Esophagus (tissue), 2 donors: Measurements from ENCODE around the gene MYL5. TPM values are rescaled to one million over a fixed set of nuclear protein-coding genes. Genes with fewer than 3 reads are reported as not detected.

Experiments
- H3K27ac ChIP-seq, 2 donors: one replicate each; pipeline ENCODE4 v1.5.1; 2013; ENCODE audit warnings: low read depth in 2 of 2, mild to moderate bottlenecking in 2 of 2, inconsistent platforms in 1 of 2, low read length in 1 of 2, moderate library complexity in 1 of 2
- H3K27me3 ChIP-seq, 2 donors: one replicate each; pipeline ENCODE4 v1.6.1; 2013; ENCODE audit warnings: low read length in 2 of 2, control low read depth in 1 of 2, mild to moderate bottlenecking in 1 of 2; ENCODE audit not compliant: insufficient read depth in 2 of 2, control insufficient read depth in 1 of 2
- H3K36me3 ChIP-seq, 2 donors: one replicate each; pipeline ENCODE4 v1.6.1; 2013; ENCODE audit warnings: low read length in 1 of 2; ENCODE audit not compliant: control insufficient read depth in 2 of 2, insufficient read depth in 2 of 2
- H3K4me1 ChIP-seq, 2 donors: one replicate each; pipeline ENCODE4 v1.6.1; 2013; ENCODE audit warnings: low read length in 1 of 2; ENCODE audit not compliant: control insufficient read depth in 2 of 2, insufficient read depth in 2 of 2
- H3K4me3 ChIP-seq, 2 donors: one replicate each; pipeline ENCODE4 v1.5.1; 2013; ENCODE audit warnings: low read length in 2 of 2, mild to moderate bottlenecking in 2 of 2, low read depth in 1 of 2, moderate library complexity in 1 of 2
- H3K9me3 ChIP-seq, 2 donors: one replicate each; pipeline ENCODE4 v1.6.1; 2013; ENCODE audit warnings: mild to moderate bottlenecking in 2 of 2, low read depth in 1 of 2, low read length in 1 of 2, moderate library complexity in 1 of 2; ENCODE audit not compliant: control insufficient read depth in 2 of 2, insufficient read depth in 1 of 2
- WGBS, 2 donors: extraction: QIAGEN DNeasy Blood & Tissue Kit; methylation state at CpG; one replicate each; pipeline ENCODE4 v1.1.7; 2013; 5-methylcytosine and 5-hydroxymethylcytosine counted together
- polyA plus RNA-seq, 2 donors: library from polyadenylated mRNA; stranded (reverse); fragments of 200-250 nt; gene quantifications; one replicate each; pipeline ENCODE4 v1.2.3, GENCODE V29; 2013
- donor health status: healthy with polysubstance abuse.
- donor health status: Bipolar disorder and iron deficiency.

The MYL5 gene
- polyA plus RNA-seq, 2 donors: 17.9 to 22.4 TPM

DNA sequence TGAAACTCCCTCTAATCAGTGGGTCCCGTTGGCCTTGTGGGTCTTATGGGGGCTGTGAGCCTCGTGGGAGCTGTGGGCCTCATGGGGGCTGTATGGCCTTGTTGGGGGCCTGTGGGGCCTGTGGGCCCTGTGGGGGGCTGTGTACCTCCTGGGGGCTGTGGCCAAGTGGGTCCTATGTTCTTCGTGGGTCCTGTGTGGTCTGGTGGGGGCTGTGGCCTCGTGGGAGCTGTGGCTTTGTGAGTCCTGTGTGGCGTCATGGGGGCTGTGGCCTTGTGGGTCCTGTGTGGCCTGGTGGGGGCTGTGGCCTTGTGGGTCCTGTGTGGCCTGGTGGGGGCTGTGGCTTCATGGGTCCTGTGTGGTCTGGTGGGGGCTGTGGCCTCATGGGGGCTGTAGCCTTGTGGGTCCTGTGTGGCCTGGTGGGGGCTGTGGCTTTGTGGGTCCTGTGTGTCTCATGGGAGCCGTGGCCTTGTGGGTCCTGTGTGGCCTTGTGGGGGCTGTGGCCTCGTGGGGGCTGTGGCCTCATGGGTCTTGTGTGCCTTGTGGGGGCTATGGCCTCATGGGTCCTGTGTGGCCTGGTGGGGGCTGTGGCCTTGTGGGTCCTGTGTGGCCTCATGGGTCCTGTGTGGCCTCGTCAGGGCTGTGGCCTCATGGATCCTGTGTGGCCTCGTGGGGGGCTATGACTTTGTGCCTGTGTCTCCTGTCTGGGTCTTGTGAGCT, 38.7 kb downstream of the MYL5 start:
- no peak overlapping the region for H3K27ac ChIP-seq
- no peak overlapping the region for H3K4me3 ChIP-seq
- no peaks in the 10 kb centered on the region for H3K27me3 ChIP-seq
- WGBS, 2 donors: 86 to 89% methylated on average over 9 of the region's 9 CpGs
- peaks cover 6% of the 10 kb centered on the region in 2 donors for H3K4me1 ChIP-seq
- peaks cover 0 to 17% of the 10 kb centered on the region in 2 donors for H3K36me3 ChIP-seq
- no peaks in the 10 kb centered on the region for H3K9me3 ChIP-seq

DNA sequence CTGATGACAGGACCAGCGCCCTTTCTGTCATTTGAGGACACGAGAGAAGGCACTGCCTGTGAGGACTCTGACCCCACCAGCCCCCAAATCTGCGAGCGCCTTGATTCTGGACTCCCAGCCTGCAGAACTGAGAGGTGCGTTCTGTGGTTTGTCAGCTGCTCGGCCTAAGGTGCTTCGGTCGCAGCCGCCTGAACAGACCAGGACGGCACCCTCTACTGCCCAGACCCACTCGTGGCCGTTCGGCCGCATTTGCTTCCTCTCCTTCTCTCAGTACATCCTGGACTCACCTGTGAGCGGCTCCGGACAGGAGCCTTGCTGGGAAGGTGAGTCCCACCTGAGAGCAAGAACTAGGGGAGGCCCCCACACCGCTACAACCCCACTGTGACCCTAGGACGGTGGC, 39.7 kb downstream of the MYL5 start:
- peaks cover 3 to 4% of the 10 kb centered on the region in 2 donors for H3K4me1 ChIP-seq
- H3K27ac ChIP-seq: no peak overlapping the region
- WGBS, 2 donors: 91 to 96% methylated on average over 18 of the region's 18 CpGs
- H3K4me3 ChIP-seq: no peak overlapping the region
- H3K9me3 ChIP-seq: no peaks in the 10 kb centered on the region
- H3K27me3 ChIP-seq: no peaks in the 10 kb centered on the region
- H3K36me3 ChIP-seq: peaks cover 0 to 17% of the 10 kb centered on the region in 2 donors

- no peaks in the 10 kb centered on the region for H3K27me3 ChIP-seq
- H3K36me3 ChIP-seq: peaks cover 0 to 25% of the 10 kb centered on the region in 2 donors
- peaks cover 0 to under 1% of the 10 kb centered on the region in 2 donors for H3K9me3 ChIP-seq
- no peak overlapping the region for H3K4me3 ChIP-seq
- H3K27ac ChIP-seq: no peak overlapping the region
- 89 to 90% methylated on average over 32 to 34 of the region's 34 CpGs for WGBS, 2 donors
- H3K4me1 ChIP-seq: peaks cover 14 to 23% of the 10 kb centered on the region in 2 donors
These were observed 43.4 kb downstream of the MYL5 start for GRCh38 chr4:717601-718320.

GRCh38 chr4:718460-718859, 44.1 kb downstream of the MYL5 start:
- Histone ChIP-seq H3K27ac (no peak overlapping the region), H3K27me3 (no peaks in the 10 kb centered on the region), H3K4me3 (no peak overlapping the region), H3K4me1 (peaks cover 14 to 23% of the 10 kb centered on the region in 2 donors), H3K9me3 (peaks cover 0 to 2% of the 10 kb centered on the region in 2 donors), H3K36me3 (peaks cover 0 to 25% of the 10 kb centered on the region in 2 donors)
- 90 to 92% methylated on average over 8 of the region's 8 CpGs for WGBS, 2 donors

DNA sequence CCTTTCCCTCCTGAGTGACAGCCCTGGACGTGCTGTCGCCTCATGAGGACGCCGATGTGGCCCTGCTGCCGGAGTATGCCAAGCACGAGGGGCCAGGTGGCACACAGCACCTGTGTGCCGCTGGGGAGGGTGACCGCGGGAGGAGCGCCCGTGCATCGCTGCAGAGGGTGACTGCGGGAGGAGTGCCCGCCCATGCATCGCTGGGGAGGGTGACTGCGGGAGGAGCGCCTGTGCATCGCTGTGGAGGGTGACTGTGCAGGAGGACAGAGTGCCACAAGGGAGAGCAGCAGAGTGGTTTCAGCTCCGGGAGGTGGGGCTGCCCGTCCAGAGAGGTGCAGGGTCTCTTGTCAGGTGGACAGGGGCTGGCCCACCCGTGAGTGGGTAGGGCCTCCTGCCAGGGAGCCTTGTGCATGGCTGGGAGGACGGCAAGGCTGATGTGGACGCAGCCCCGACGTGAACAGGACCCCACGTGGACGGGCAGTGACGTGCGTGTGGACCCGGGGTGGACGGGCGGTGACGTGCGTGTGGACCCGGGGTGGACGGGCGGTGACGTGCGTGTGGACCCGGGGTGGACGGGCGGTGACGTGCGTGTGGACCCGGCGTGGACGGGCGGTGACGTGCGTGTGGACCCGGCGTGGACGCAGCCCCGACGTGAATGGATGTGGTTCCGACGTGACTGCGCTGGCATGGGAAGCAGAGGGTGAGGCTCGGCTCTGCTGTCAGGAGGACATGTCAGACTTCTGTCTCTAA, 45.9 kb downstream of the MYL5 start:
- peak overlapping the region; percentile 54 to 90 for H3K27ac ChIP-seq
- no peaks in the 10 kb centered on the region for H3K27me3 ChIP-seq
- 89 to 91% methylated on average over 59 of the region's 59 CpGs for whole genome bisulfite sequencing, 2 donors
- H3K9me3 ChIP-seq: peaks cover 0 to 2% of the 10 kb centered on the region in 2 donors
- H3K4me3 ChIP-seq: no peak overlapping the region
- H3K36me3 ChIP-seq: peaks cover 0 to 19% of the 10 kb centered on the region in 2 donors
- H3K4me1 ChIP-seq: peaks cover 14 to 23% of the 10 kb centered on the region in 2 donors

- WGBS, 2 donors: 69 to 73% methylated on average over 31 of the region's 31 CpGs
- Histone ChIP-seq H3K4me3 (no peak overlapping the region), H3K27me3 (no peaks in the 10 kb centered on the region), H3K36me3 (peaks cover 0 to 19% of the 10 kb centered on the region in 2 donors), H3K27ac (peak overlapping the region; percentile 14 to 90), H3K4me1 (peaks cover 14 to 26% of the 10 kb centered on the region in 2 donors), H3K9me3 (peaks cover 0 to 2% of the 10 kb centered on the region in 2 donors)
These were observed 47.2 kb downstream of the MYL5 start for GRCh38 chr4:721261-722168.

DNA sequence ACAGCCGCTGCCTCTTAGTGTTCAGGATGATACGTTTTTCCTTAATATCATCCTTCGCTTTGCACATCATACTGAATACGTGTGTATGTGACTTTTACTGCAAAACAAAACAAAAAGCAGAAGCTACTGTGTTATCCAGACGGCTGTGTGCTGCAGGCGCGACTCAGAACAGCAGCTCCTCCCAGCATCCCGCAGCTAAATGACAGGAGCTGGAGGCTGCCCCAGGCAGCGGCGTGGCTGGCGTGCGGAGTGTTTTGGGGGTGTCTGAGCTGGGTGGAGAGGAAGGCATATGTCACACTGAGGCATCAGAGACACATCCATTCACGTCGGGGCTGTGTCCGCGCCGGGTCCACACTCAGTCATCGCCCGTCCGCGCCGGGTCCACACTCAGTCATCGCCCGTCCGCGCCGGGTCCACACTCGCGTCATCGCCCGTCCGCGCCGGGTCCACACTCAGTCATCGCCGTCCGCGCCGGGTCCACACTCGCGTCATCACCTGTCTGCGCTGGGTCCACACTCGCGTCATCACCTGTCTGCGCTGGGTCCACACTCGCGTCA, 47.9 kb downstream of the MYL5 start:
- Histone ChIP-seq H3K9me3 (peaks cover 0 to 2% of the 10 kb centered on the region in 2 donors), H3K27ac (peak overlapping the region in 1 of 2 donors; percentile 35), H3K27me3 (no peaks in the 10 kb centered on the region), H3K4me1 (peaks cover 14 to 26% of the 10 kb centered on the region in 2 donors), H3K4me3 (no peak overlapping the region), H3K36me3 (peaks cover 0 to 19% of the 10 kb centered on the region in 2 donors)
- 95 to 97% methylated on average over 42 to 47 of the region's 47 CpGs for WGBS, 2 donors

GRCh38 chr4:722851-723360, 48.6 kb downstream of the MYL5 start:
- no peak overlapping the region for H3K4me3 ChIP-seq
- H3K36me3 ChIP-seq: peaks cover 0 to 16% of the 10 kb centered on the region in 2 donors
- H3K27me3 ChIP-seq: no peaks in the 10 kb centered on the region
- peaks cover 0 to 2% of the 10 kb centered on the region in 2 donors for H3K9me3 ChIP-seq
- no peak overlapping the region for H3K27ac ChIP-seq
- 98% methylated on average over 61 of the region's 61 CpGs for WGBS, 2 donors
- H3K4me1 ChIP-seq: peaks cover 11 to 26% of the 10 kb centered on the region in 2 donors
